HG02981 (cell line): ENCODE measurements around the gene FLNA.

Source experiments
- ATAC-seq: cut with Tn5 transposase; IDR thresholded peaks from one replicate; pipeline ENCODE4 v1.9.1; 2021; ENCODE audit warnings: mild to moderate bottlenecking, moderate library complexity; ENCODE audit not compliant: unreplicated experiment

The FLNA gene

DNA sequence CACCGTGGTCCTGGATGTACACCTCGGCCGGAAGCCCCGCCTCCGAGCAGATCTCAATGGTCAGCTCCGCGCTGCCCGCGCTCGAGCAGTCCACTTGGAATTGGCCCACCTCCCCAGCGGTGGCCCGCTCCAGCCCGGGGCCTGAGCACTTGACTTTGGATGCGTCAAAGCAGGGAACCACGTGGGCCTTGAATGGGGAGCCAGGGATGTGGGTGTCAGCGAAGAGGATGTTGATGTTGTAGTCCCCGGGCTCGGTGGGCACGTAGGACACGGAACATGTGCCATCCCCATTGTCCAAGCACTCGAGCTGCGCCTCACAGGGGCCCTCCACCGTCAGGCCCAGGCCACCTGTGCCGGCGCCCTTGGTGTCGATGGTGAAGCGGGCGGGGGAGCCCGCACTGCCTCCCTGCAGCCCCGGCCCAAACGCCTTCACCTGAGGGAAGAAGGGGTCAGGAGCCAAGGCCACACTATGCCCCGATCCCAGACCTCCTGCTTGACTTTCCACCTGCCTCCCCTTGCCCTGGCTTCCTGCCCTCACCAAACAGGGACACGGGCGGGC lies 14.2 kb downstream of the FLNA start:
- ATAC-seq: no peak

- no peak for ATAC-seq
Measured at GRCh38 chrX:154359362-154360154, 14.9 kb downstream of the FLNA start.

- ATAC-seq: no peak
Measured at GRCh38 chrX:154358829-154359228, 15.6 kb downstream of the FLNA start.

- ATAC-seq: no peak
Measured at GRCh38 chrX:154358011-154358410, 16.4 kb downstream of the FLNA start.

DNA sequence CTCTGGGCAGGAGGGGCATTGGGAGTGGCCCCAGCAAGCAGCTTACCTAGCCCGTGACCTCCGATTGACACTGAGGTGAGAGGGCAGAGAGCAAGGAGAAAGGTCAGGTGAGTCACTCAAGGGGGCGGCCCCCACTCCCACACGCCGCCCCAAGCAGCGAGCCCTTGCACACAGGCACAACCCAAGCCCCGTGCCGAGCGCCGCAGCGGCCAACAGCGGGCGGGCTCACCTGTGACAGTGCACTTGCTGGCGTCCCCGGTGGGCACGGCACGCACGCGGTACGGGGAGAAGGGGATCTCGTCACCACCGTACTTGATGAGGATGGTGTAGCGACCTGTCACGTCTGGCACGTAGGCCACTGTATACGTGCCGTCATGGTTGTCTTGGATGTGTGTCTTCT lies 17.2 kb downstream of the FLNA start:
- no peak for ATAC-seq

DNA sequence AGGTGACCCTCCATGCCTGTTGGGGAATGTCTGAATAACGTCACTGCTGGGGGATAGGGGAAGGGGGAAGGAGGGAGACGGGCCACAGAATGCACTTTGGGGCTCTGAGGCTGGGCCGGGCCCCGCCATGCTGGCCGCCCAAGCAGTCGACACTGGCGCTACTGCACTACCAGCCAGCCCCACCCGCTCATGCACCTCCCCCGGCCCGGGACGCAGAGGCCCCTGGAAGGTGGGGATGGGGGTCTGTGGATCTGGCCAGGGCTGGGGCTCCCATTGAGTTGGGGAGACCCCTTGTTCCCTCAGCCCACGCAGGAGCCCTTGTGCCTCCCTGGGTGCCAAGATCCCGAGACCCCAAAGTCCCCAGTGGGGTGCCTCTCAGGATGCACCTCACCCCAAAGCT lies 17.8 kb downstream of the FLNA start:
- no peak for ATAC-seq

DNA sequence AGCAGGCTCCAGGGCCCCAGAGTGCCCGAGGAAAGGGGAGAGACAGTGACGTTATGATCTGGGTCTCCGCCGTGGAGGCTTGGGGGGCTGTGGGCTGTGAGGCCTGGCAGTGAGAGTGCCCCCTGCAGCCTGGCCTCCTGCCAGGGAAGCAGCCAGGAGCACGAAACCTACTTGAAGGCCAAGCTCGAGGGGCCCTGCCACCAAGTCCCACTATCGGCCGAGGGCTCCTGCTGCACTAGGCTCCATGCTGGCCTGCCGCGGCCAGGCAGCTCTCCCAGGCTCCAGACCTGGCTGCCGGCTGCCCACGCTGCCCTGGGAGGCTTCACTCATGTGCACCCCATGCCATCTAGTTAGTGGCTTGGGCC lies 18.7 kb downstream of the FLNA start:
- ATAC-seq: no peak

- no peak for ATAC-seq
Measured at GRCh38 chrX:154355094-154355775, 19.2 kb downstream of the FLNA start.

- no peak for ATAC-seq
Measured at GRCh38 chrX:154354516-154354915, 19.9 kb downstream of the FLNA start.

DNA sequence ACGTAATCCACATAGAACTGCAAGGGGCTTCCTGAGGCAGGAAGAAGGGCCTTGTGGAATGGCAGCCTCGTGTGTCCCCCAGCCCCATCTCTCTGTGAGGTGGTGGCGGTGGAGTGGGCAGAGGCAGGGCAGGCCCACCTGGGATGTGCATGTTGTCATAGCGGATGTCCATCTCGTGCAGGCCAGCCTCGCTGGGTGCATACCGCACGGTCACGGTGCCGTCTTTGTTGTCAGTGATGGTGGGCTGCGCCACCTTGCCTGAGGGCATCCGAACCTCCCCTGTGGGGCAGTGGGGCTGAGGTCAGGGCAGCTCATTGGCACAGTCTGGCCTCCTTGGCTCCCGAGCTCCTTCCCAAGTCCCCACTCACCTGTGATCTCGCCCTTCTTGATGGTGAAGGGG lies 20.4 kb downstream of the FLNA start:
- no peak for ATAC-seq

GRCh38 chrX:154353172-154353843 lies 21.1 kb downstream of the FLNA start:
- no peak for ATAC-seq

- no peak for ATAC-seq
Measured at GRCh38 chrX:154352466-154352865, 22.0 kb downstream of the FLNA start.

GRCh38 chrX:154352012-154352401 lies 22.4 kb downstream of the FLNA start:
- no peak for ATAC-seq

GRCh38 chrX:154351183-154352011 lies 23.0 kb downstream of the FLNA start:
- ATAC-seq: no peak

DNA sequence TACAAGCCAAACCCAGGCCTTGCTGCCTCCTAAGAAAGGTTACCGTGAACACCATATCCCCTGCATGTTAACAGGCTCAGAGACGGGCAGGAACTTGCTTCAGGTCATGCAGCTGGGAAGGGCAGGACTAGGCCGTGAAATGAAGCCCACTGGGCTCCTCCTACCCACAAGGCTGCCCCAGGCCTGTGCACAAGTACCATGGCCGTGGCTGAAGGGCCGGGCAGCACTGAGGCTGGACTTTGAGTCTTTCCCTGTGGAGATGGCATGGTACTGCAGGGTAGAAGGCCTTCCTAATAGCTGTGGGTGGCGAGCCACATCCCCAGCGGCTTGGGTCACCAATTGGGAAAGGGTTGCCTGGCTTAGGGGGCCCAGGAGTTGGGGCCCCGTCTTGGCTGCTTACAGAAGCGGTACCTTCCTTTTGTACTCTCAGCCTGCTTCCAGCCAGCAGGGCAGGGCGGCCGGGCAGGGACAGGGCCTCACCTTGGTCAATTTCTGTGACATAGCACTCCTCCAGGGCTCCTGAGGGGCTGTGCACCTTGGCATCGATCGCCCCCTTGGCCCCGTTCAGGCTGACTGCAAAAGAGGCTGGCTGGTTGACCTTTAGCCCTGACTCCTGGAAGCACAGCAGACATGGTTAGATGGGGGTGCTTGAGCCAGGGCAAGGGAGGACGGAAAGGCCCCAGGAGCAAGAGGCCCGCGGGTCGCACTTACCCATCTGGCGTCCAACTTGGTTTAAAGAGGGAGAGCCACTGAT lies 23.8 kb downstream of the FLNA start:
- ATAC-seq: no peak

DNA sequence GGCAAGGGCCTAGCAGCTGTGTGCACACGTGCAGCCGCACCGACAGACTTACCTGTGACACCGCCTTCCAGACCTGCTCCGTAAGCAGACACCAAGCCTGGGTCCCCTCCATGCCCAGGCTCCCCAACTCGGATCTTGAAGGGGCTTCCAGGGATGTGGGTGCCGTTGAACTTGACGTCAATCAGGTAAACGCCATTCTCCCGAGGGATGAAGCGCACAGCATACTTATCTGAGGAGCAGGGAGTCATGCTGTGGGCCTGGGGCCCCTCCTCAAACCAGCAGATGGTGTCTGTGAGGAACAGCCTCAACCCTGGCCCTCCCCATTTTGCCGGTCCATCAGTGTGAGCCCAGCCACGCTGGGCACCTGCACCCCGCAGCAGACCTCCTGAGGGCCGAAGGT lies 24.5 kb downstream of the FLNA start:
- no peak for ATAC-seq

- no peak for ATAC-seq
Measured at GRCh38 chrX:154349359-154349935, 25.0 kb downstream of the FLNA start.

- ATAC-seq: no peak
Measured at GRCh38 chrX:154348646-154349358, 25.6 kb downstream of the FLNA start.

DNA sequence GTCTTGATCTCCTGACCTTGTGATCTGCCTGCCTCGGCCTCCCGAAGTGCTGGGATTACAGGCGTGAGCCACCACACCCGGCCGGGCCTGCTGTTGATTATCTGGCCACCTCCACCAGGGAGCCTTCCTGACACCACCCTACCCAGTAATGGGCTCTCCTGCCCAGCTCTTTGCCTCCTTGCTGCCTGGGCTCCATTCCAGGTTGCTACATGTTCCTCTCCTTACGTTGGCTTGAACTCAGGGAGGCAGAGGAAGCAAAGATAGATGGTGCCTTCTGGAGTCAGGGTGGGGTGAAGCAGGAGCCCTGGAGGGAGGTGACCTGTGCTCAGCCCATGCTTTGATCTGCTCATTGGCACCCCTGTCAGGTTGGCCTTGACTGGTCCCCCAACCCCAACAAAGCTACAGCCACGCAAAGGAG lies 26.3 kb downstream of the FLNA start:
- no peak for ATAC-seq
